ENCODE results near the gene PYGM. TPM values are rescaled to one million over a fixed set of nuclear protein-coding genes. Genes with fewer than 3 reads are reported as not detected.

PYGM gene
- total RNA-seq, 4 donors from 2014 or later, result 0.11 to 2.0 (median 0.44) TPM

- no peak for DNase-seq (ENCODE audit: low spot score in 2 of 2)
- no peak for TF ChIP-seq CTCF (IDR thresholded peaks at IDR 0.05)
- TF ChIP-seq POLR2A (IDR thresholded peaks at IDR 0.05), result no peak
- WGBS, 2 donors, result 93 to 94% methylated on average over 35 to 43 of the region's 43 CpGs
- intact Hi-C loops (cut with DNase I; ENCODE audit: low total_unique reads), result no loop called here
- H3K4me3 ChIP-seq (ENCODE audit: low read depth, poor library complexity, severe bottlenecking), result no peak overlapping the region
Measured at GRCh38 chr11:64753380-64754123, 6.2 kb downstream of the PYGM start.

GRCh38 chr11:64753019-64753379, 6.8 kb downstream of the PYGM start:
- no peak overlapping the region for H3K4me3 ChIP-seq (ENCODE audit: low read depth, poor library complexity, severe bottlenecking)
- TF ChIP-seq CTCF (IDR thresholded peaks at IDR 0.05), result no peak
- DNase-seq (ENCODE audit: low spot score in 2 of 2), result no peak
- intact Hi-C loops (cut with DNase I; ENCODE audit: low total_unique reads), result no loop called here
- 94 to 97% methylated on average over 7 of the region's 7 CpGs for WGBS, 2 donors

- H3K4me3 ChIP-seq (ENCODE audit: low read depth, poor library complexity, severe bottlenecking), result no peak overlapping the region
- no peak for DNase-seq (ENCODE audit: low spot score in 2 of 2)
- intact Hi-C loops (cut with DNase I; ENCODE audit: low total_unique reads), result no loop called here
- WGBS, 2 donors, result 88 to 89% methylated on average over 14 of the region's 14 CpGs
- TF ChIP-seq POLR2A (IDR thresholded peaks at IDR 0.05) (no peak), CTCF (IDR thresholded peaks at IDR 0.05) (no peak)
Measured at GRCh38 chr11:64752175-64752970, 7.4 kb downstream of the PYGM start.

GRCh38 chr11:64751580-64751979, 8.2 kb downstream of the PYGM start:
- no peak for DNase-seq (ENCODE audit: low spot score in 2 of 2)
- no peak overlapping the region for H3K4me3 ChIP-seq (ENCODE audit: low read depth, poor library complexity, severe bottlenecking)
- 96 to 97% methylated on average over 9 of the region's 9 CpGs for WGBS, 2 donors
- TF ChIP-seq POLR2A (IDR thresholded peaks at IDR 0.05) (no peak), CTCF (IDR thresholded peaks at IDR 0.05) (no peak)
- intact Hi-C loops (cut with DNase I; ENCODE audit: low total_unique reads), result no loop called here

- no peak for DNase-seq (ENCODE audit: low spot score in 2 of 2)
- H3K4me3 ChIP-seq (ENCODE audit: low read depth, poor library complexity, severe bottlenecking), result no peak overlapping the region
- intact Hi-C loops (cut with DNase I; ENCODE audit: low total_unique reads), result no loop called here
- WGBS, 2 donors, result 87 to 97% methylated on average over 8 of the region's 9 CpGs
- TF ChIP-seq POLR2A (IDR thresholded peaks at IDR 0.05) (no peak), CTCF (IDR thresholded peaks at IDR 0.05) (no peak)
Measured at GRCh38 chr11:64751136-64751535, 8.6 kb downstream of the PYGM start.

Data from lower leg skin (tissue), 4 donors.